B cell (primary cell): ENCODE measurements around the gene PAQR3. TPM values are rescaled to one million over a fixed set of nuclear protein-coding genes. Genes with fewer than 3 reads are reported as not detected.

Experiments
- ATAC-seq: fragments of 200-7000 bp; cut with Tn5 transposase; one replicate; pipeline ENCODE4 v1.10.0; 2021; ENCODE audit warnings: low read depth, mild to moderate bottlenecking, moderate number of reproducible peaks, moderate library complexity
- CTCF ChIA-PET: fragments of 350-600 bp; sonication (Branson Sonifier 250); formaldehyde crosslinking; loops from one replicate; lab custom pipeline; 2021; ENCODE audit warnings: antibody characterized with exemption, inconsistent platforms; lab: Charles Lee
- POLR2A ChIA-PET: fragments of 350-600 bp; sonication (Branson Sonifier 250); formaldehyde crosslinking; loops from one replicate; lab custom pipeline; 2021; ENCODE audit warnings: antibody characterized with exemption; lab: Charles Lee
- DNase-seq: peaks from one replicate; pipeline ENCODE4 v3.0.0; 2013
- H2AFZ ChIP-seq: 2 replicates; pipeline ENCODE4 v1.6.1; 2012; ENCODE audit warnings: mild to moderate bottlenecking, low read depth, low read length; ENCODE audit not compliant: insufficient read depth, poor library complexity, severe bottlenecking
- H3K27ac ChIP-seq, 2 donors: 1 replicate in 1 of 2; 2 replicates in 1 of 2; pipeline ENCODE4 v1.5.1; 2012 to 2013; ENCODE audit warnings: low read length in 2 of 2, mild to moderate bottlenecking in 2 of 2, moderate library complexity in 1 of 2
- H3K27me3 ChIP-seq, 4 experiments: fragments of 200-600 bp in 1 of 4; sonication (generic) in 1 of 4; replicated peaks in 1 of 4; 1 replicate in 2 of 4; 2 replicates in 2 of 4; pipeline versions ENCODE4 v1.6.1 to v1.7.0; 2013 to 2016; ENCODE audit warnings: low read length in 3 of 4, mild to moderate bottlenecking in 2 of 4, mixed read lengths in 1 of 4, moderate library complexity in 1 of 4; ENCODE audit not compliant: insufficient read depth in 4 of 4, control insufficient read depth in 3 of 4; ENCODE audit errors: control extremely low read depth in 1 of 4
- H3K36me3 ChIP-seq, 2 experiments: replicated peaks in 1 of 2; 1 replicate in 1 of 2; 2 replicates in 1 of 2; pipeline versions ENCODE4 v1.6.1 to v1.7.1; 2013; ENCODE audit warnings: low read length in 1 of 2; ENCODE audit not compliant: insufficient read depth in 2 of 2, control insufficient read depth in 1 of 2; ENCODE audit errors: control extremely low read depth in 1 of 2, extremely low read depth in 1 of 2
- H3K4me1 ChIP-seq, 2 donors: fragments of 200-600 bp in 1 of 2; sonication (generic) in 1 of 2; 1 replicate in 1 of 2; 2 replicates in 1 of 2; pipeline versions ENCODE4 v1.5.1 to v1.6.1; 2013 to 2017; ENCODE audit warnings: low read length in 2 of 2; ENCODE audit not compliant: control insufficient read depth in 2 of 2, insufficient read depth in 2 of 2
- H3K4me2 ChIP-seq: replicated peaks from 2 replicates; pipeline ENCODE3; 2012; ENCODE audit warnings: mild to moderate bottlenecking, low read depth, low read length; ENCODE audit not compliant: poor library complexity, severe bottlenecking
- H3K4me3 ChIP-seq, 5 experiments: fragments of 200-600 bp in 1 of 5; sonication (generic) in 1 of 5; 1 replicate in 3 of 5; 2 replicates in 2 of 5; pipeline versions ENCODE4 v1.5.1 to v1.7.0; 2011 to 2016; ENCODE audit warnings: low read length in 4 of 5, mild to moderate bottlenecking in 4 of 5, low read depth in 2 of 5, control low read depth in 1 of 5, moderate library complexity in 1 of 5; ENCODE audit not compliant: insufficient read depth in 1 of 5; ENCODE audit errors: control extremely low read depth in 1 of 5, extremely low read depth in 1 of 5
- H3K79me2 ChIP-seq: fragments of 200-600 bp; sonication (generic); one replicate; pipeline ENCODE4 v1.6.0; 2016; ENCODE audit warnings: low read length; ENCODE audit not compliant: control insufficient read depth, insufficient read depth
- H3K9ac ChIP-seq: fragments of 200-600 bp; sonication (generic); 2 replicates; pipeline ENCODE4 v1.6.1; 2017; ENCODE audit warnings: mild to moderate bottlenecking, low read length, moderate library complexity
- H3K9me3 ChIP-seq, 3 donors: one replicate each; pipeline versions ENCODE4 v1.6.1 to v1.7.1; 2013; ENCODE audit warnings: low read length in 2 of 3; ENCODE audit not compliant: control insufficient read depth in 2 of 3, insufficient read depth in 1 of 3; ENCODE audit errors: control extremely low read depth in 1 of 3
- H4K20me1 ChIP-seq: 2 replicates; pipeline ENCODE4 v1.6.0; 2012; ENCODE audit warnings: mild to moderate bottlenecking, low read length; ENCODE audit not compliant: insufficient read depth, control insufficient read depth, poor library complexity, severe bottlenecking
- H3K27ac Mint-ChIP-seq: one replicate; pipeline ENCODE4 v1.8.0; 2021; ENCODE audit warnings: mixed read lengths
- H3K27me3 Mint-ChIP-seq: one replicate; pipeline ENCODE4 v1.8.0; 2021; ENCODE audit warnings: mixed read lengths
- H3K4me1 Mint-ChIP-seq: one replicate; pipeline ENCODE4 v1.8.0; 2021; ENCODE audit warnings: mixed read lengths
- H3K4me3 Mint-ChIP-seq: one replicate; pipeline ENCODE4 v1.8.0; 2021; ENCODE audit warnings: mixed read lengths
- H3K9me3 Mint-ChIP-seq: one replicate; pipeline ENCODE4 v1.8.0; 2022; ENCODE audit warnings: mixed read lengths; ENCODE audit not compliant: insufficient read depth
- EZH2 ChIP-seq: IDR thresholded peaks from 2 replicates; pipeline ENCODE4 v1.6.1; 2012; ENCODE audit warnings: borderline replicate concordance, low read depth, mild to moderate bottlenecking, moderate library complexity, low read length; ENCODE audit not compliant: insufficient read depth, poor library complexity, severe bottlenecking
- WGBS: methylation state at CpG from one replicate; pipeline ENCODE4 v1.1.5; 2013; ENCODE audit warnings: missing lambda C conversion rate; ENCODE audit not compliant: insufficient coverage; 5-methylcytosine and 5-hydroxymethylcytosine counted together
- intact Hi-C: fragments of 100-400 bp; cut with micrococcal nuclease; formaldehyde crosslinking; loops from one replicate; pipeline ENCODE4 v1.10.0; 2022
- polyA plus RNA-seq: library from polyadenylated mRNA; depleted of rRNA; stranded (reverse); fragments of >200 nt; gene quantifications from 2 replicates; pipeline ENCODE4 v1.2.3, GENCODE V29; 2012
- total RNA-seq, 2 donors: library from RNA; stranded (reverse); fragments of 120-200 nt in 1 of 2; gene quantifications; 1 replicate in 1 of 2; 2 replicates in 1 of 2; pipeline versions ENCODE4 v1.2.3 to v1.2.4, GENCODE V29; 2013 to 2022
- TF ChIP-seq, protein P1 (sequence below): fragments of 200-600 bp; IDR thresholded peaks from one replicate; pipeline ENCODE4 v1.8.0; 2022; ENCODE audit warnings: antibody characterized with exemption, mild to moderate bottlenecking

Gene PAQR3
- total and polyA plus RNA-seq, 2 donors (not counting 1 experiment from before 2014, with no cell fraction given) = 5.3 to 12.6 TPM

DNA sequence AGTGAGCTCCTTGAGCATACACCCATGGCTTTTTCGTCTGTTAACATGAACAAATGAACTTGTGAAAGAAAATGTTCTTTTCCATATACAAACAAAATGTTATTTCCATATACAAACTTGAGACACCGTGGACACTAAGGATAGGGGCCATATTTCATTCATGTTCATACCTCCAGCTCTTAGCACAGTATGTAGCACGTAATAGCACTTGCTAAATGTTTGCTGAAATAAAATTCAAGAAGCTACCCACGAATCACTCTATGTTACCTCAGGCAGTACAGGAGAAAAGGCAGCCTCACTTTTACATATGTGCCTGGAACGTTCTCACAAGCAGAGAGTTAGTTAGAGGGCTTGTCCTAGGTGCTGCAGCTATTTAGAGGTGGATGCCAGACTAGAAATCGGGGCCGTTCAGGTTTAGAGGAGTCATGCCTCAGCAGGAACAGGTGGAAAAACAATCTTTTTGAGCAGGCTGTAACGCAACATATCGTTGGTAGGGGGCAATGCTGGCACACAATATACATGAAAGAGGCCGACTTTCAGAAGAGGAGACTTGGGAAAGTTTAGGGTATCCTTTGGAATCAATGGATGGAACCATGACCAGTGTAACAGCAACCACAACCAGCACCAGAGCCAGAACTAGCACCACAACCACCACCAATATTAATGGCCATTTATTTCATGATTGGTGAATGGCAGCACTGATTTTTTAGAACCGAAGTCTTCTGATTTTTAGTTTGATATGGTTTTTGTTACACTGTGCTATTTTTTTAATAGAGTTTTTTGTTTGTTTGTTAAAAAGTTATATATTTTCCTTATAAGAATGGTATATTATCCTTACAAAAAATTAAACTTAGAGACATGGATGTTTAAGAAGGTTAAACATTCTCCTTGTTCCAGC is 14.8 kb upstream of the PAQR3 start:
- no peak overlapping the region for H3K4me2 ChIP-seq
- H3K4me3 Mint-ChIP-seq = no peak overlapping the region
- no peaks in the 10 kb centered on the region for H3K79me2 ChIP-seq
- no peaks in the 10 kb centered on the region for H3K9me3 Mint-ChIP-seq
- no peak overlapping the region for H2AFZ ChIP-seq
- no peak overlapping the region for H3K4me3 ChIP-seq
- no peaks in the 10 kb centered on the region for H3K9me3 ChIP-seq
- POLR2A ChIA-PET = no interaction called here
- CTCF ChIA-PET = interaction anchor here (0.5 to 4.7 kb wide), 10 partner anchors 9 to 1408 kb away, joined by 3 to 32 read pairs (median 5); partner anchors contain the start of genes CFAP299 and PAQR3
- no peak overlapping the region for H3K27ac Mint-ChIP-seq
- ATAC-seq (no peak), DNase-seq (no peak)
- peaks cover 0 to 2% (median 0%) of the 10 kb centered on the region in 4 experiments for H3K27me3 ChIP-seq
- no peaks in the 10 kb centered on the region for H3K4me1 ChIP-seq
- no peaks in the 10 kb centered on the region for H4K20me1 ChIP-seq
- no peaks in the 10 kb centered on the region for H3K36me3 ChIP-seq
- no peak overlapping the region for H3K27ac ChIP-seq
- intact Hi-C loops = loop anchor here (5.0 to 10.0 kb wide), 2 partner anchors 621 to 728 kb away; no protein-coding TSS in a partner anchor
- 27% methylated on average over 5 of the region's 11 CpGs for WGBS
- peaks cover 25% of the 10 kb centered on the region for H3K27me3 Mint-ChIP-seq
- no peak for TF ChIP-seq EZH2
- TF ChIP-seq, protein P1, sequence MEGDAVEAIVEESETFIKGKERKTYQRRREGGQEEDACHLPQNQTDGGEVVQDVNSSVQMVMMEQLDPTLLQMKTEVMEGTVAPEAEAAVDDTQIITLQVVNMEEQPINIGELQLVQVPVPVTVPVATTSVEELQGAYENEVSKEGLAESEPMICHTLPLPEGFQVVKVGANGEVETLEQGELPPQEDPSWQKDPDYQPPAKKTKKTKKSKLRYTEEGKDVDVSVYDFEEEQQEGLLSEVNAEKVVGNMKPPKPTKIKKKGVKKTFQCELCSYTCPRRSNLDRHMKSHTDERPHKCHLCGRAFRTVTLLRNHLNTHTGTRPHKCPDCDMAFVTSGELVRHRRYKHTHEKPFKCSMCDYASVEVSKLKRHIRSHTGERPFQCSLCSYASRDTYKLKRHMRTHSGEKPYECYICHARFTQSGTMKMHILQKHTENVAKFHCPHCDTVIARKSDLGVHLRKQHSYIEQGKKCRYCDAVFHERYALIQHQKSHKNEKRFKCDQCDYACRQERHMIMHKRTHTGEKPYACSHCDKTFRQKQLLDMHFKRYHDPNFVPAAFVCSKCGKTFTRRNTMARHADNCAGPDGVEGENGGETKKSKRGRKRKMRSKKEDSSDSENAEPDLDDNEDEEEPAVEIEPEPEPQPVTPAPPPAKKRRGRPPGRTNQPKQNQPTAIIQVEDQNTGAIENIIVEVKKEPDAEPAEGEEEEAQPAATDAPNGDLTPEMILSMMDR = no peak
- no peak overlapping the region for H3K9ac ChIP-seq
- H3K4me1 Mint-ChIP-seq = no peaks in the 10 kb centered on the region

- Mint-ChIP-seq H3K27me3 (peaks cover 21% of the 10 kb centered on the region), H3K27ac (no peak overlapping the region), H3K4me1 (no peaks in the 10 kb centered on the region), H3K4me3 (no peak overlapping the region), H3K9me3 (no peaks in the 10 kb centered on the region)
- Histone ChIP-seq H3K9me3 (no peaks in the 10 kb centered on the region), H3K4me3 (no peak overlapping the region), H3K27ac (no peak overlapping the region), H3K9ac (no peak overlapping the region), H3K36me3 (no peaks in the 10 kb centered on the region), H3K4me1 (no peaks in the 10 kb centered on the region), H3K4me2 (no peak overlapping the region), H3K79me2 (no peaks in the 10 kb centered on the region), H2AFZ (no peak overlapping the region), H3K27me3 (peaks cover 0 to 2% (median 0%) of the 10 kb centered on the region in 4 experiments), H4K20me1 (no peaks in the 10 kb centered on the region)
- intact Hi-C loops = loop anchor here (5.0 to 10.0 kb wide), 2 partner anchors 622 to 729 kb away; no protein-coding TSS in a partner anchor
- ATAC-seq (no peak), DNase-seq (no peak)
- WGBS = 93% methylated on average over 2 of the region's 5 CpGs
- POLR2A ChIA-PET = no interaction called here
- TF ChIP-seq, protein P1 = no peak
- TF ChIP-seq EZH2 = no peak
- CTCF ChIA-PET = interaction anchor here (1.1 to 4.7 kb wide), 13 partner anchors 10 to 1383 kb away, joined by 3 to 32 read pairs (median 5); partner anchors contain the start of genes CFAP299 and PAQR3
These were observed 14.0 kb upstream of the PAQR3 start for GRCh38 chr4:78953231-78953630.
